Retinal pigment epithelial cell (primary cell): ENCODE measurements around the gene PDP2.

Source experiments
- DNase-seq: peaks from one replicate; pipeline ENCODE4 v3.0.0-alpha.2; 2010; ENCODE audit warnings: low read depth
- H3K4me3 ChIP-seq: 2 replicates; pipeline ENCODE4 v1.5.1; 2011; ENCODE audit warnings: mild to moderate bottlenecking, low read length, control low read depth, moderate library complexity
- TF ChIP-seq, protein P1 (sequence below): conservative IDR thresholded peaks from 2 replicates; pipeline ENCODE4 v1.5.1; 2011; ENCODE audit warnings: low read depth, low read length, control low read depth, inconsistent platforms

The PDP2 gene, protein sequence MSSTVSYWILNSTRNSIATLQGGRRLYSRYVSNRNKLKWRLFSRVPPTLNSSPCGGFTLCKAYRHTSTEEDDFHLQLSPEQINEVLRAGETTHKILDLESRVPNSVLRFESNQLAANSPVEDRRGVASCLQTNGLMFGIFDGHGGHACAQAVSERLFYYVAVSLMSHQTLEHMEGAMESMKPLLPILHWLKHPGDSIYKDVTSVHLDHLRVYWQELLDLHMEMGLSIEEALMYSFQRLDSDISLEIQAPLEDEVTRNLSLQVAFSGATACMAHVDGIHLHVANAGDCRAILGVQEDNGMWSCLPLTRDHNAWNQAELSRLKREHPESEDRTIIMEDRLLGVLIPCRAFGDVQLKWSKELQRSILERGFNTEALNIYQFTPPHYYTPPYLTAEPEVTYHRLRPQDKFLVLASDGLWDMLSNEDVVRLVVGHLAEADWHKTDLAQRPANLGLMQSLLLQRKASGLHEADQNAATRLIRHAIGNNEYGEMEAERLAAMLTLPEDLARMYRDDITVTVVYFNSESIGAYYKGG

DNA sequence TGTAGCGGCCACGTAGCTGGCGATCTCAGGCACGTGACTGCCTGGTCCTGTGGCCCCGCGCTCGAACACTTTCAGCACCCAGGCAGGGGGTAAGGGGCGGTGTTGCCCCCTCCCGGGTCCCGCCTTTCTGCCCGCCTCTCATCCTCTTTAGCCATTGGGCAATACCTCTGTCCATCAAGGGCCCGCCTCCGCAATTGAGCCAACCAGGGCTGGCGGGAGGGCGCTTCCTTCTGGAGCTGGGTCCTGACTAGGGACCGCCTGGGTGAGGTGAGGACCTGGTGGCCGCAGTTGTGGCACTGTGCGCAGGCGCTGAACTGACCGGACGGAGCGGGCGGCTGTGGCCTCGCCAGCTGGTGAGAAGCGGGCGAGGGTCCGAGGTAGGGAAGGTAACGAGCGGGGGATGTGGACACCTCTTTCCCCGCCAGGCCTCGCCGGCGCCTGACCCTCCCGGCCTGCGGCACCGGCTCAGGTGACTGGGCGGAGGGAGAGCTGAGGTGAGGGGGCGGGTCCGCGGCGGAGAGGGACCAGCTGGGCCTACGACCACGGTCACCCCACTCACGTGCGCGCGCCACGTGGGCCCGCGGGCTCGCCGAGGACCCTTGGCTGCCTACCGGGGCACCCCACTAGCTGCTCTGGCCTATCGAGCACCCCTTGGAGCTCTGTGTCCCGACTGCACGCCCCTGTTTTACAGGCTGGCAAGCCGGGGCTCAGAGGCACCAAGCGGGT, at the start of gene PDP2:
Gene PDP2 (plus strand): TSS at position 228 of the 726 bp plus-strand sequence. CDS start 3,770 bp downstream, outside the sequence.
- DNase-seq = peak; percentile 80
- peak within 1 kb of the TSS; percentile 80 for H3K4me3 ChIP-seq
- TF ChIP-seq, protein P1, sequence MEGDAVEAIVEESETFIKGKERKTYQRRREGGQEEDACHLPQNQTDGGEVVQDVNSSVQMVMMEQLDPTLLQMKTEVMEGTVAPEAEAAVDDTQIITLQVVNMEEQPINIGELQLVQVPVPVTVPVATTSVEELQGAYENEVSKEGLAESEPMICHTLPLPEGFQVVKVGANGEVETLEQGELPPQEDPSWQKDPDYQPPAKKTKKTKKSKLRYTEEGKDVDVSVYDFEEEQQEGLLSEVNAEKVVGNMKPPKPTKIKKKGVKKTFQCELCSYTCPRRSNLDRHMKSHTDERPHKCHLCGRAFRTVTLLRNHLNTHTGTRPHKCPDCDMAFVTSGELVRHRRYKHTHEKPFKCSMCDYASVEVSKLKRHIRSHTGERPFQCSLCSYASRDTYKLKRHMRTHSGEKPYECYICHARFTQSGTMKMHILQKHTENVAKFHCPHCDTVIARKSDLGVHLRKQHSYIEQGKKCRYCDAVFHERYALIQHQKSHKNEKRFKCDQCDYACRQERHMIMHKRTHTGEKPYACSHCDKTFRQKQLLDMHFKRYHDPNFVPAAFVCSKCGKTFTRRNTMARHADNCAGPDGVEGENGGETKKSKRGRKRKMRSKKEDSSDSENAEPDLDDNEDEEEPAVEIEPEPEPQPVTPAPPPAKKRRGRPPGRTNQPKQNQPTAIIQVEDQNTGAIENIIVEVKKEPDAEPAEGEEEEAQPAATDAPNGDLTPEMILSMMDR = no peak

DNA sequence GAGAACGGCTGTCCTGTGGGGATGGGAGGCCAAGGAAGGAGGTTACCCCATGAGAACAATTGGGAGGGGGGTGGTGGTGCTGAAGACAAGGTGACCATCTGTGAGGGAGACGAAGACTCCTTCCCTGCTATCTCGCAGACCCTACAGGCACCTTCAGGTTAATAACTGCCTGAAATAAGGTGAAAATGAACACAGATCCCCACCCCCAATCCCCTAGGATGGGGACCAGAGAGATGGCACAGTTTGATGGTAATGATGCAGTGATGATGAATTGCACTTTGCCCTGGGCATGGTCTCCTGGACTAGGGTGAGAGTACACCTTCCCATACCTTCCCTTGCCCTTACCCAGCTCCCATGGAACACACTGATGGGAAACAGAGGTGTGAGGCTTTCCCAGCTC, 48.1 kb upstream of the PDP2 start:
- TF ChIP-seq, protein P1 = no peak
- H3K4me3 ChIP-seq = no peak overlapping the region
- no peak for DNase-seq

DNA sequence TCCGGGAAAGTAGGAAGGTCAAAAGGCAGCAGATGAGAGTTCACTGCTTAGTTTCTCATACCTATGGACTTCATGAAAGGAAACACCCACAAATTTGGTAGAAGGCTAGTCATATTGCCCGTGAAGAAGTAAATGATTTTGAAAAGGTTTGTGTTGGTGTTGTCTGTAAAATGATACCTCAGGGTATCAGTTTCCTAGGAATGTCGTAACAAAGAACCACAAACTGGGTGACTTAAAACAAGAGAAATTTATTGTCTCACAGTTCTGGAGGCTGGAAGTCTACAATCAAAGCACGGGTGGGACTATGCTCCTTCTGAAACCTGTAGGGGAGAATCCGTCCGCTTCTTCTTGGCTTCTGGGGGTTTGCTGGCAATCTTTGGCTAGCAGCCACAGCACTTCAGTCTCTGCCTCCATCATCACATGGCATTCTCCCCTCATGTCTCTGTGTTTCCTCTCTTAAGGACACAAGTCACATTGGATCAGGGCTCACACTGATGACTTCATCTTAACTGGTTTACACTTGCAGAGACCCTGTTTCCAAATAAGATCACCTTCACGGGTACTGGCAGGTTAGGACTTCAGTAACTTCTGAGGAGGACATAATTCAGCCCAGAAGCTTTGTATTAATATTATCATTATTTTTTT, 47.5 kb upstream of the PDP2 start:
- TF ChIP-seq, protein P1 = no peak
- H3K4me3 ChIP-seq = no peak overlapping the region
- DNase-seq = no peak

DNA sequence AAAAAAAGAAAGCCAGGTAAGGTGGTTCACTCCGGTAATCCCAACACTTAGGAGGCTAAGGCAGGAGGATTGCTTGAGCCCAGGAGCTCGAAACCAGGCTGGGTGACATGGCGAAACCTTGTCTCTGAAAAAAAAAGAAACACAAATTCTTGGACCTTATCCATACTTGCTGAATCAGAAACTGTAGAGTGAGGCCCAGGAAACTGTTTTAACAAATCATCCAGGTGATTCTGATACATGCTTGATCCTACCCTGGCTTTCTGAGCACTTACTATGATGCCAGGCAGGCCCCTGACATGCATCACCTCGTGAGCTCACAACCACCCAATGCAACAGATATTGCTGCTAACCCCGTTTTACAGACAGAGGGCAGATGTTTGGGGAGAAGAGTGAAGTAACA, 45.6 kb upstream of the PDP2 start:
- TF ChIP-seq, protein P1 = no peak
- DNase-seq = no peak
- no peak overlapping the region for H3K4me3 ChIP-seq

DNA sequence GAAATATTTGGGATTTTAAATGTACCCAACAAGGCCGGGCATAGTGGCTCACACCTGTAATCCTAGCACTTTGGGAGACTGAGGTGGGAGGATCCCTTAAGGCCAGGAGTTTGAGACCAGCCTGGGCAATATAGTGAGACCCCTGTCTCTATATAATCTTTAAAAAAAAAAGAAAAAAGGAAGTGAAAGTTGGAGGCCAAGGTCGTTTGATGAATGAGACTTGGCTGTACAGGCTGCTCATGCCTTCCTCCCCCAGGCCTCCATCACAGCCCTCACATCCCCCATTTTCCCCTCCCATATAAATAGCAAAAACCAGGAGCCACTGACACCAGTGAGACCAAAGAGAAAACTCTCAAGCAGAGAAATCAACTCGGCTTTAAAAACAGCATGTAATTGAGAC, 39.4 kb upstream of the PDP2 start:
- no peak overlapping the region for H3K4me3 ChIP-seq
- TF ChIP-seq, protein P1 = no peak
- DNase-seq = no peak

DNA sequence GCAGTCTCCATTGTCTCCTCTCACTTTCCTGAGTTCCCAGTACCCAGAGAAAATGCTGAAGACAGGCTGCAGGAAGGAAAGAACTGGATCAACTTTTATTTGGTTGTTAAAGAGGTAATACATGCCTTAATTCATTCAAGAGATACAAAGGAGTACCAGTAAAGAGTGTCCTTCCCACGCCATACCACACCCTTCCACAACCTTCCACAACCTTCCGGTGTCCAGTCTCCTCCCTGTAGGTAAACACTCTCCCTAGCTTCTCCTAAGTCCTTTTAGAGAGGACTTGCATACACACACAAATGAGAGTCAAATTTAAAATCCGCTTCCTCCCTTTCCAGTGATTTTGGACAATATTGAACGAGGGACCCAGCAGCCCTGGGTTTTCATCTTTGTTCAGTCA, 38.9 kb upstream of the PDP2 start:
- H3K4me3 ChIP-seq = no peak overlapping the region
- TF ChIP-seq, protein P1 = no peak
- no peak for DNase-seq
